ENCODE measurements around the gene TDRD6. TPM values are rescaled to one million over a fixed set of nuclear protein-coding genes. Genes with fewer than 3 reads are reported as not detected.

TDRD6 gene
- total RNA-seq, 1 experiment from 2014 or later, result not detected

GRCh38 chr6:46699970-46700369 is 12.3 kb downstream of the TDRD6 start:
- no peaks in the 10 kb centered on the region for H3K9me3 ChIP-seq (ENCODE audit: low read depth, low read length, poor library complexity, severe bottlenecking)
- H3K36me3 ChIP-seq (ENCODE audit: insufficient read depth, low read length, poor library complexity, severe bottlenecking), result no peaks in the 10 kb centered on the region
- POLR2A ChIA-PET (ENCODE audit: low non-redundant PET), result no interaction called here
- no TSS peak for BruUV-seq (replicated peaks)
- no peak overlapping the region for H3K4me3 ChIP-seq (ENCODE audit: low read depth, low read length, poor library complexity, severe bottlenecking)
- TF ChIP-seq EZH2 (IDR thresholded peaks at IDR 0.05; ENCODE audit: borderline replicate concordance, low read depth, low read length, poor library complexity, severe bottlenecking) (no peak), CTCF (conservative IDR thresholded peaks at IDR 0.05; ENCODE audit: low read depth, low read length) (no peak)
- peaks cover 28% of the 10 kb centered on the region for H3K27me3 ChIP-seq (replicated peaks; ENCODE audit: insufficient read depth, low read depth, low read length, poor library complexity)
- intact Hi-C loops (cut with micrococcal nuclease; ENCODE audit: unreplicated experiment), result loop anchor here (5.0 kb wide), 1 partner anchor 82 kb away; no protein-coding TSS in a partner anchor
- no peak for DNase-seq (ENCODE audit: low spot score)
- CTCF ChIA-PET, result no interaction called here
- H3K27ac ChIP-seq (ENCODE audit: low read depth, low read length, poor library complexity, severe bottlenecking), result no peak overlapping the region
- no peaks in the 10 kb centered on the region for H3K4me1 ChIP-seq (ENCODE audit: insufficient read depth, low read length, poor library complexity, severe bottlenecking)

GRCh38 chr6:46704562-46704961 is 16.9 kb downstream of the TDRD6 start:
- Histone ChIP-seq H3K9me3 (ENCODE audit: low read depth, low read length, poor library complexity, severe bottlenecking) (no peaks in the 10 kb centered on the region), H3K27me3 (replicated peaks; ENCODE audit: insufficient read depth, low read depth, low read length, poor library complexity) (peaks cover 27% of the 10 kb centered on the region), H3K27ac (ENCODE audit: low read depth, low read length, poor library complexity, severe bottlenecking) (no peak overlapping the region), H3K4me3 (ENCODE audit: low read depth, low read length, poor library complexity, severe bottlenecking) (no peak overlapping the region), H3K4me1 (ENCODE audit: insufficient read depth, low read length, poor library complexity, severe bottlenecking) (no peaks in the 10 kb centered on the region), H3K36me3 (ENCODE audit: insufficient read depth, low read length, poor library complexity, severe bottlenecking) (no peaks in the 10 kb centered on the region)
- peak; percentile 12 for DNase-seq (ENCODE audit: low spot score)
- POLR2A ChIA-PET (ENCODE audit: low non-redundant PET), result no interaction called here
- BruUV-seq (replicated peaks), result no TSS peak
- intact Hi-C loops (cut with micrococcal nuclease; ENCODE audit: unreplicated experiment), result loop anchor here (5.0 kb wide), 1 partner anchor 78 kb away; no protein-coding TSS in a partner anchor
- TF ChIP-seq EZH2 (IDR thresholded peaks at IDR 0.05; ENCODE audit: borderline replicate concordance, low read depth, low read length, poor library complexity, severe bottlenecking) (no peak), CTCF (conservative IDR thresholded peaks at IDR 0.05; ENCODE audit: low read depth, low read length) (no peak; the same call in 1 of the 2 replicates)
- CTCF ChIA-PET, result no interaction called here

GRCh38 chr6:46706464-46706863 is 18.8 kb downstream of the TDRD6 start:
- POLR2A ChIA-PET (ENCODE audit: low non-redundant PET), result no interaction called here
- H3K27ac ChIP-seq (ENCODE audit: low read depth, low read length, poor library complexity, severe bottlenecking), result no peak overlapping the region
- BruUV-seq (replicated peaks), result no TSS peak
- H3K4me3 ChIP-seq (ENCODE audit: low read depth, low read length, poor library complexity, severe bottlenecking), result no peak overlapping the region
- peaks cover 27% of the 10 kb centered on the region for H3K27me3 ChIP-seq (replicated peaks; ENCODE audit: insufficient read depth, low read depth, low read length, poor library complexity)
- no peaks in the 10 kb centered on the region for H3K9me3 ChIP-seq (ENCODE audit: low read depth, low read length, poor library complexity, severe bottlenecking)
- DNase-seq (ENCODE audit: low spot score), result no peak
- no peak for TF ChIP-seq CTCF (conservative IDR thresholded peaks at IDR 0.05; ENCODE audit: low read depth, low read length)
- TF ChIP-seq EZH2 (IDR thresholded peaks at IDR 0.05; ENCODE audit: borderline replicate concordance, low read depth, low read length, poor library complexity, severe bottlenecking), result no peak
- CTCF ChIA-PET, result no interaction called here
- intact Hi-C loops (cut with micrococcal nuclease; ENCODE audit: unreplicated experiment), result no loop called here
- H3K36me3 ChIP-seq (ENCODE audit: insufficient read depth, low read length, poor library complexity, severe bottlenecking), result no peaks in the 10 kb centered on the region
- no peaks in the 10 kb centered on the region for H3K4me1 ChIP-seq (ENCODE audit: insufficient read depth, low read length, poor library complexity, severe bottlenecking)

Data from A673 (cell line).